NOMO-1 treated with DMSO at 0.1 percent for 48 hours (cell line): ENCODE results near the gene ATP1A4.
"Not testable (repeated sequence)": the region's sequence is repeated elsewhere in the genome, so short reads cannot be mapped to it uniquely, and the experiment has no call there.

ENCODE experiments used
- DNase-seq: peaks from one replicate; lab custom pipeline; 2025; ENCODE audit not compliant: unreplicated experiment; lab: John Stamatoyannopoulos, UW

ATP1A4 gene

GRCh38 chr1:160122978-160123495 lies 28.4 kb upstream of the ATP1A4 start:
- no peak for DNase-seq

- DNase-seq, result no peak
Observed at GRCh38 chr1:160123726-160124125, 27.7 kb upstream of the ATP1A4 start.

DNA sequence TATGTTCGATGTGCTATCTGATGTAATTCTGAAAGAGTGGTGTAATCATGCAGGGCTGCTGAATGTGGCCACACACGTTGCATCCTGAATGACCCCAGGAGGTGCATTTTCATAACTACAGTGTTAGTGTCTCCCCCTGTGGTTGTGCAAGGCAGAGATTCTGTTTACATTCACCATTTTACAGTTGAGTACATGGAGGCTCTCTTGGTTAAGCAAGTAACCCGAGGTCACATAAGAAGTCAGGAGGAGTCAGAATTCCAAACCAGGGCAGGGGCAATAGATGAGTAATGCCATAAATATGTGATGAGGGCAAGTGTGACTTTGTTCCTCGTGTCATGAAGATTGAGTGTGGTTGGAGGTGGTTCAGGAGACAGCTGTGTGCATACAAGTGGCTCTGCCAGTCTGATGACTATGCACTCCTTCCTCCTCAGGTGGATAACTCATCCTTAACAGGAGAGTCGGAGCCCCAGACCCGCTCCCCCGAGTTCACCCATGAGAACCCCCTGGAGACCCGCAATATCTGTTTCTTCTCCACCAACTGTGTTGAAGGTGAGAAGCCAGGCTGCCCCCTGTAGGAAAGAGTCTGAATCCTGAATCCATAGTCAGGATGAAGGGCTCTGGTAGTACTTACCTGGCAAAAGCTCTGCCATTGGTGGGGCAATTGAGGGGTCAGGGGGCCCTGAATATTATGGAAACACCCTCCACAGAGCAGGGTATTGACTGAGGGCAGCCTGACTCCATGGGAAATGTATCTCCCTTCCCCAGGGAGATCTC lies 26.5 kb upstream of the ATP1A4 start:
- no peak for DNase-seq

DNA sequence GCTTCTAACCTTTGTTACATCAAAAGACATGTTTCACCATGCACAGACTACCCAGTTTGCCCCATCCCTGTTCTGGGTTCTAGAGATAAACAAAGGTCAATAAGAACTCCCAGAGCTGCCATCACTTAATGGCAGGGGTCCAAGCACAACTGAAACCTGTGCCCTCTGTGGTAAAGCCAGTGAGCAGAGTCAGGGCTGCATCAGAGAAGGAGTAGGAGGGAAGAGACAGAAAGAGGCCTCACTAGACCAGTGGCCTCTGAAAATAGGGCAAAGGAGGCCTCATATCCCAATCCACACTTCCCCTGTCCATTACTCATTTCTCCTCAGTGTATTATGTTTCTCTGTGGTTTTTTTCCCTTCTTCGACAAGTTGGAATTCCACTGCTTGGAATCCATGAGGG lies 25.7 kb upstream of the ATP1A4 start:
- no peak for DNase-seq

DNA sequence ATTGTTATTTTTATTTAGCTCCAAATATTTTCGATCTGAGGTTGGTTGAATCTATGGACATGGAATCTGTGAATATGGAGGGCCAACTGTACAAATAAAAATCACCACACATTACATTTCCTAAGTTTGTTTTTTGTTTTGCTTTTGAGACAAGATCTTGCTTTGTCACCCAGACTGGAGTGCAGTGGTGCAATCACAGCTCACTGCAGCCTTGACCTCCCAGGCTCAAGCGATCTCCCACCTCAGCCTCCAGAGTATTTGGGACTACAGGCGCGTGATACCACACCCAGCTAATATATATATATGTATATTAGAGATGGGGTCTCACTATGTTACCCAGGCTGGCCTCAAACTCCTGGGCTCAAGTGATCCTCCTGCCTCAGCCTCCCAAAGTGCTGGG lies 25.1 kb upstream of the ATP1A4 start:
- not testable (repeated sequence) for DNase-seq

GRCh38 chr1:160127381-160127780 lies 24.0 kb upstream of the ATP1A4 start:
- no peak for DNase-seq

- DNase-seq, result no peak
Observed at GRCh38 chr1:160127865-160128523, 23.4 kb upstream of the ATP1A4 start.

GRCh38 chr1:160128636-160129035 lies 22.8 kb upstream of the ATP1A4 start:
- DNase-seq, result no peak

DNA sequence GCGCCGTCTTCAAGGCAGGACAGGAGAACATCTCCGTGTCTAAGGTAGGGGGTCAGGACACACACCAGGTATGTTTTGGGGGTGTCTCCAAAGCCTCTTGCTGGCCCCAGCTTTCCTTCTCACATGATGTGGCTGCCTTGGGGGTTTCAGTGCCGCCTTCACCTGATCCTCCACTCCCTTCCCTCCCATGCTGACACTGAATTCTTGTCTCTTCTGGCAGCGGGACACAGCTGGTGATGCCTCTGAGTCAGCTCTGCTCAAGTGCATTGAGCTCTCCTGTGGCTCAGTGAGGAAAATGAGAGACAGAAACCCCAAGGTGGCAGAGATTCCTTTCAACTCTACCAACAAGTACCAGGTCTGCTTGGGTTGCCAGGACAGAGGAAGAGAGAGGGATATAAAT lies 22.4 kb upstream of the ATP1A4 start:
- DNase-seq, result no peak

- DNase-seq, result no peak
Observed at GRCh38 chr1:160129558-160129957, 21.8 kb upstream of the ATP1A4 start.

- DNase-seq, result no peak
Observed at GRCh38 chr1:160129966-160130365, 21.4 kb upstream of the ATP1A4 start.

- no peak for DNase-seq
Observed at GRCh38 chr1:160130486-160130885, 20.9 kb upstream of the ATP1A4 start.

GRCh38 chr1:160130939-160131338 lies 20.5 kb upstream of the ATP1A4 start:
- DNase-seq, result no peak

GRCh38 chr1:160131803-160132565 lies 19.4 kb upstream of the ATP1A4 start:
- DNase-seq, result no peak

- DNase-seq, result no peak
Observed at GRCh38 chr1:160133990-160134770, 17.2 kb upstream of the ATP1A4 start.

DNA sequence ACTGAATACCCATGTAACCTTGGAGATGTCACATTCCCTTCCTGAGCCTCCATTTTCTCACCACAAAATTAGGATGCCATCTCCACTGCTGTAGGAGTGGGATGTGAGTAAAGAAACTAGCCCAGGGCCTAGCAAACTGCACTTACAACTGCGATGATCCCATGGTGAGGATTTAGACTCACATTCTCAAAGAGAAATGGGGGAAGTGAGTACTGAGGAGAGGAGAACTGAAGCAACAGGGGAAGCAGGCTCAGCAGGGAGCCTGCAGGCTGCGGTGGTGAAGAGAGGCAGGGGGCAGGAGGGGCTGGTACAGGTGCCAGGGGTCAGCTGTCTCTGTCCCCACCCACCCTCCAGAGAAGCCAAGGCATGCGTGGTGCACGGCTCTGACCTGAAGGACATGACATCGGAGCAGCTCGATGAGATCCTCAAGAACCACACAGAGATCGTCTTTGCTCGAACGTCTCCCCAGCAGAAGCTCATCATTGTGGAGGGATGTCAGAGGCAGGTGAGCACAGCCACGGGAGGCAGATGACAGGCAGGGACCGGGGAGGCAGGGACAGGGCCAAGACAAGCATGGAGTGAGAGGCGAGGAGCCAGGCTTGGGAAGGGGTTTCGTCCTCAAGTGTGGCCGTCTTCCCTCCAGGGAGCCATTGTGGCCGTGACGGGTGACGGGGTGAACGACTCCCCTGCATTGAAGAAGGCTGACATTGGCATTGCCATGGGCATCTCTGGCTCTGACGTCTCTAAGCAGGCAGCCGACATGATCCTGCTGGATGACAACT lies 16.4 kb upstream of the ATP1A4 start:
- peak; percentile 46 for DNase-seq

DNA sequence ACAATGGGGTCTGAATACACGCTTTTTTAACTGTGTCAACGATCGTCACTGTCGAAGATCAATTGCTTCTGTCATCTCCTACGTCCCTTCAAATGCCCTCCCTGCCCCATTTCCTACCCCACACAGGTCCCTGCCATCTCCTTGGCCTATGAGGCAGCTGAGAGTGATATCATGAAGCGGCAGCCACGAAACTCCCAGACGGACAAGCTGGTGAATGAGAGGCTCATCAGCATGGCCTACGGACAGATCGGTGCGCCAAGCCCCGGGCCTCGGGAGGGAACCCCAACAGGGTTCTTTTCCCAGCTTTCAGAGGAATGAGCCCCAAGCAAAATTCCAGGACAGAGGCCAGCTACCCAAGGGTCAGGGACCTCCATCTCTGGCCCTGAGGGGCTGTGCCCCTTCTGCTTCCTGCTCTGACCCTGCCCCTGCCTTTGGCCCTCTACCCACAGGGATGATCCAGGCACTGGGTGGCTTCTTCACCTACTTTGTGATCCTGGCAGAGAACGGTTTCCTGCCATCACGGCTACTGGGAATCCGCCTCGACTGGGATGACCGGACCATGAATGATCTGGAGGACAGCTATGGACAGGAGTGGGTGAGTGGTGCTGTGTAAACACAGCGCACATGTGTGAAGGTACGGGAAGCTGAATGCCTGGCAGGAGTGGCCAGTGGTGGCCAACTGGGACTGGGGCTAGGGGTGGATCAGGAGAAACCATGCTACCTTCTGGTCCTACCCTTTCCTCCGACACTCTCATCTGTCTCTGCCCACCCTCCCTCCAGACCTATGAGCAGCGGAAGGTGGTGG lies 15.1 kb upstream of the ATP1A4 start:
- no peak for DNase-seq

- no peak for DNase-seq
Observed at GRCh38 chr1:160136926-160137200, 14.5 kb upstream of the ATP1A4 start.

GRCh38 chr1:160137216-160137862 lies 14.1 kb upstream of the ATP1A4 start:
- DNase-seq, result no peak
